Activated CD8-positive, alpha-beta T cell treated with anti-CD3 and anti-CD28 coated beads, Interleukin-2, amount 10 ng/mL, durations not matched to agents 7 days and 5 days (primary cell): ENCODE measurements around the gene CCL19. TPM values are rescaled to one million over a fixed set of nuclear protein-coding genes. Genes with fewer than 3 reads are reported as not detected.

ENCODE experiments used
- ATAC-seq: fragments of 150-1000 bp; cut with Tn5 transposase; one replicate; pipeline ENCODE4 v1.10.0; 2021; ENCODE audit warnings: moderate library complexity
- CTCF ChIA-PET: fragments of 350-600 bp; sonication (Branson Sonifier 250); formaldehyde crosslinking; loops from one replicate; lab custom pipeline; 2021; ENCODE audit warnings: antibody characterized with exemption; lab: Charles Lee
- POLR2A ChIA-PET: fragments of 350-600 bp; sonication (Branson Sonifier 250); formaldehyde crosslinking; loops from one replicate; lab custom pipeline; 2021; ENCODE audit warnings: antibody characterized with exemption; lab: Charles Lee
- DNase-seq: peaks from one replicate; pipeline ENCODE4 v3.0.0-alpha.2; 2020
- H3K27ac Mint-ChIP-seq: one replicate; pipeline ENCODE4 v1.8.0; 2021; ENCODE audit warnings: mild to moderate bottlenecking, mixed read lengths
- H3K27me3 Mint-ChIP-seq: one replicate; pipeline ENCODE4 v1.8.0; 2021; ENCODE audit warnings: low read depth, mixed read lengths
- H3K36me3 Mint-ChIP-seq: one replicate; pipeline ENCODE4 v1.8.0; 2021; ENCODE audit warnings: low read depth, mixed read lengths
- H3K4me1 Mint-ChIP-seq: one replicate; pipeline ENCODE4 v1.8.0; 2021; ENCODE audit warnings: low read depth, mixed read lengths
- H3K4me3 Mint-ChIP-seq: one replicate; pipeline ENCODE4 v1.8.0; 2021; ENCODE audit warnings: mild to moderate bottlenecking, mixed read lengths
- H3K9me3 Mint-ChIP-seq: one replicate; pipeline ENCODE4 v1.8.0; 2022; ENCODE audit warnings: mixed read lengths; ENCODE audit not compliant: insufficient read depth
- total RNA-seq, 2 experiments: library from RNA; stranded (reverse); gene quantifications; one replicate each; pipeline ENCODE4 v1.2.3, GENCODE V29; 2021

Gene CCL19
- total RNA-seq, 2 experiments from 2014 or later = not detected

DNA sequence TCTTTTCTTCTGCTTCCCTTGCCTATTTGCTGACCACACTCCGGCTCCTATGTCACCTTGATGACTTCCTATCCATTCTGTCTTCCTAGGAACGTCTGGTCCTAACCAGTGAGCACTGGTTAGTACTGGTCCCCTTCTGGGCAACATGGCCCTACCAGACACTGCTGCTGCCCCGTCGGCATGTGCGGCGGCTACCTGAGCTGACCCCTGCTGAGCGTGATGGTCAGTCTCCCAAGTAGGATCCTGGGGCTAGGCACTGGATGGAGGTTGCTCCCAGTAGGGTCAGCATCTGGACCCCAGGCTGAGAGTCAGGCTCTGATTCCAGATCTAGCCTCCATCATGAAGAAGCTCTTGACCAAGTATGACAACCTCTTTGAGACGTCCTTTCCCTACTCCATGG lies 42.4 kb downstream of the CCL19 start:
- peaks cover 28% of the 10 kb centered on the region for H3K36me3 Mint-ChIP-seq
- H3K27ac Mint-ChIP-seq = no peak overlapping the region
- peak overlapping the region; percentile 5 for H3K4me3 Mint-ChIP-seq
- ChIA-PET CTCF (interaction anchor here (1.6 to 6.9 kb wide), 3 partner anchors 14 to 54 kb away, joined by 4 to 156 read pairs (median 86); partner anchors contain the start of genes CCL27 and SIGMAR1), POLR2A (interaction anchor here (0.6 to 5.1 kb wide), 4 partner anchors 11 to 532 kb away, joined by 3 to 27 read pairs (median 4); partner anchors contain the start of gene DCTN3)
- no peaks in the 10 kb centered on the region for H3K9me3 Mint-ChIP-seq
- no peaks in the 10 kb centered on the region for H3K27me3 Mint-ChIP-seq
- DNase-seq (no peak), ATAC-seq (no peak)
- peaks cover 50% of the 10 kb centered on the region for H3K4me1 Mint-ChIP-seq

DNA sequence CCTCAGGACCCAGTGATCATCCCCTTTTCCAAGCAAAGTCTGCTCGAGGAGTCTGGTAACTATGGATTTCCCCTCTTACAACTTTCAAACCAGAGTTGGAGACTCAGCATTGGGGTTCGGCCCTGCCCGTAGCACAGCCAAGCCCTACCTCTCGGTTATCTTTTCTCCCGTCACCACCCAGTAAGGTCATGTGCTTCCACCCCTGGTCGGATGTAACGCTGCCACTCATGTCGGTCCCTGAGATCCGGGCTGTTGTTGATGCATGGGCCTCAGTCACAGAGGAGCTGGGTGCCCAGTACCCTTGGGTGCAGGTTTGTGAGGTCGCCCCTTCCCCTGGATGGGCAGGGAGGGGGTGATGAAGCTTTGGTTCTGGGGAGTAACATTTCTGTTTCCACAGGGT lies 43.4 kb downstream of the CCL19 start:
- H3K36me3 Mint-ChIP-seq = peaks cover 28% of the 10 kb centered on the region

DNA sequence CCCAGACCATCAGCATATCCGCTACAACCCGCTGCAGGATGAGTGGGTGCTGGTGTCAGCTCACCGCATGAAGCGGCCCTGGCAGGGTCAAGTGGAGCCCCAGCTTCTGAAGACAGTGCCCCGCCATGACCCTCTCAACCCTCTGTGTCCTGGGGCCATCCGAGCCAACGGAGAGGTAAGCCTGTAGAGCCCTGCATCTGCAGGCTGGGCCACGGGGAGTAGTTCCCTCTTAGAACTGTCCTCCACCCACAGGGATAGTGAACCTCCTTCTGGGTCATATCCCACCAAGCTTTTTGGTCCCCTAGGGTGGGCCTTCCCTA lies 44.0 kb downstream of the CCL19 start:
- DNase-seq = no peak
- Mint-ChIP-seq H3K27ac (peak overlapping the region; percentile 88), H3K4me1 (peaks cover 39% of the 10 kb centered on the region), H3K4me3 (peak overlapping the region; percentile 91), H3K27me3 (no peaks in the 10 kb centered on the region), H3K36me3 (peaks cover 28% of the 10 kb centered on the region), H3K9me3 (no peaks in the 10 kb centered on the region)
- POLR2A ChIA-PET = interaction anchor here (1.1 to 5.1 kb wide), 7 partner anchors 9 to 27 kb away, joined by 4 to 45 read pairs (median 8); partner anchors contain the start of genes DCTN3 and SIGMAR1
- CTCF ChIA-PET = interaction anchor here (0.6 to 6.9 kb wide), 12 partner anchors 9 to 468 kb away, joined by 3 to 156 read pairs (median 8); partner anchors contain the start of genes ATOSB, CCL27, DCTN3 and RPP25L
- ATAC-seq = no peak

More for the DNA sequence above, 43.4 kb downstream of the CCL19 start:
- H3K9me3 Mint-ChIP-seq = no peaks in the 10 kb centered on the region
- H3K27ac Mint-ChIP-seq = peak overlapping the region; percentile 88
- peak overlapping the region; percentile 91 for H3K4me3 Mint-ChIP-seq
- ATAC-seq (no peak), DNase-seq (no peak)
- no peaks in the 10 kb centered on the region for H3K27me3 Mint-ChIP-seq
- ChIA-PET POLR2A (interaction anchor here (1.6 to 5.1 kb wide), 6 partner anchors 9 to 27 kb away, joined by 3 to 45 read pairs (median 10); partner anchors contain the start of genes DCTN3 and SIGMAR1), CTCF (interaction anchor here (0.6 to 6.9 kb wide), 6 partner anchors 9 to 467 kb away, joined by 3 to 156 read pairs (median 16); partner anchors contain the start of genes ATOSB, CCL27 and SIGMAR1)
- H3K4me1 Mint-ChIP-seq = peaks cover 43% of the 10 kb centered on the region

DNA sequence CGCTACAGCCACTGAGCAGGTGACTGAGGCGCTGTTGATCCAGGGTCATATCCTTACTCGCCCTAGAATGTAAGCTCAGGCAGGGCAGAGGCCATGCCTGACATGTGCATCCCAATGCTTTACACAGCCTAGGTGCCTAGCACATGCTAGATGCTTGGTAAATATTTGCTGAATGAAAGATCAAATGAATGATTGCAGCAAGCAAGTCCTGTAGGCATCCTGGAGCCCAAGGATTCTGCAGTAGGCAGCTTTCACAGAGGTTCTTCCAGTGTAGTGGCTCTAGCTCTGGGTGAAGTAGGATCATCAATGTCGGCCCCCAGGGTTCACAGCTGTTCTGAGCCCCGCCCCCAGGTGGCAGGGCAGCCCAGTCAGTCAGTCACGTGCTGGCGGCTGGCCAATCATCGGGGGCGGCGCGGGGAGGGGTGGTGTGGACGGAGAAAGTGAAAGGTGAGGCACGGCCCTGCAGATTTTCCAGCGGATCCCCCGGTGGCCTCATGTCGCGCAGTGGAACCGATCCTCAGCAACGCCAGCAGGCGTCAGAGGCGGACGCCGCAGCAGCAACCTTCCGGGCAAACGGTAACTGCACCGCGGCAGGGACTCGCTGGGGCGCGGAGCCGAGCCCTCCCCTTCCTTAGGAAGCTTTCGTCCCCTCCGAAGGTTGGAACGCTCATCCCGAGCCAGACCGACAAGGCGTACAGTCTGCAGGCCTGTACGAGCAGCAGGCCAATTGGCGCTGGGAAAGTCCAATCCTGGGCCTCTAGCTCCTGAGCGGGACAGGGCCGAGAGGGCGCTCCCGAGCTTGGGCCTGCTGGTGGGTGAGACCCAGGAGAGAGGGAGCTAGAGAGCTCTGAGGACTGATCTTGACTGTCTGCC lies 44.6 kb downstream of the CCL19 start, which contains the start of gene GALT:
TSS of gene GALT (plus strand) at position 465 of the 873 bp plus-strand sequence. CDS start at position 495, 30 bp downstream.
- peak; percentile 90 for ATAC-seq
- CTCF ChIA-PET = interaction anchor here (0.6 to 6.9 kb wide), 13 partner anchors 10 to 468 kb away, joined by 3 to 156 read pairs (median 5); partner anchors contain the start of genes ATOSB, CCL27, DCTN3 and RPP25L
- no peaks in the 10 kb centered on the region for H3K27me3 Mint-ChIP-seq

DNA sequence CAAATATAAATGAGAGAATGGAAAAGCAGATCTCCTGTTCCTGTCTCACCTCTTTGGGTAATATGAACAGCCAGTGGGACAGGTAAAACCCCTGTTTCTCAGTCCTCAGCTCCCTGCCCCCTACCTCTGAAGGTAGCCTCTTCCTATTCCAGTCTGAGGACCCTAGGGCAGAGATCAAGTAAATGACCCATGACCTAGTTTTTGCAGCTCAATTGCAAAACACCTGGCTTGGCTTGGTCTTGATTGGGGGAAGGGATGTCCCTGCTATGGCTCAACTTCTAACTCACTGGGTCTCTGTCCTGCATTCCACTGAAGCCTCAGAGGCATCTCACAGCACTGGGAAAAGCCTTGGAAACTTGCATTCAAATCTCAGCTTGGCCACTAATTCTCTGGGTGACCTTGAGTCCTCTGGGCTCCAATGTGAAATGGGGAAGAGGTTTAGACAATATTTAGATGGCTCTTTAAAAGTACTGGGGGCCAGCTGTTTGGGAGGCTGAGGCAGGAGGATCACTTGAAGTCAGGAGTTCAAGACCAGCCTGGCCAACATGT lies 46.2 kb downstream of the CCL19 start:
- ChIA-PET POLR2A (interaction anchor here (1.1 to 5.1 kb wide), 2 partner anchors 11 to 25 kb away, joined by 3 to 27 read pairs; partner anchors contain the start of gene DCTN3), CTCF (interaction anchor here (0.8 to 6.9 kb wide), 6 partner anchors 10 to 58 kb away, joined by 3 to 156 read pairs (median 4); partner anchors contain the start of genes CCL27, RPP25L and SIGMAR1)
- H3K4me3 Mint-ChIP-seq = no peak overlapping the region
- no peaks in the 10 kb centered on the region for H3K27me3 Mint-ChIP-seq
- peaks cover 33% of the 10 kb centered on the region for H3K4me1 Mint-ChIP-seq
- no peaks in the 10 kb centered on the region for H3K9me3 Mint-ChIP-seq
- H3K27ac Mint-ChIP-seq = no peak overlapping the region
- DNase-seq (no peak), ATAC-seq (no peak)
- peaks cover 27% of the 10 kb centered on the region for H3K36me3 Mint-ChIP-seq

More for the DNA sequence above, 44.6 kb downstream of the CCL19 start, which contains the start of gene GALT:
- Mint-ChIP-seq H3K27ac (peak within 1 kb of the TSS; percentile 88), H3K4me1 (peaks cover 36% of the 10 kb centered on the region), H3K36me3 (peaks cover 28% of the 10 kb centered on the region), H3K4me3 (peak within 1 kb of the TSS; percentile 91), H3K9me3 (no peaks in the 10 kb centered on the region)
- peak; percentile 98 for DNase-seq
- POLR2A ChIA-PET = interaction anchor here (1.1 to 5.1 kb wide), 7 partner anchors 9 to 26 kb away, joined by 4 to 45 read pairs (median 8); partner anchors contain the start of genes DCTN3 and SIGMAR1

DNA sequence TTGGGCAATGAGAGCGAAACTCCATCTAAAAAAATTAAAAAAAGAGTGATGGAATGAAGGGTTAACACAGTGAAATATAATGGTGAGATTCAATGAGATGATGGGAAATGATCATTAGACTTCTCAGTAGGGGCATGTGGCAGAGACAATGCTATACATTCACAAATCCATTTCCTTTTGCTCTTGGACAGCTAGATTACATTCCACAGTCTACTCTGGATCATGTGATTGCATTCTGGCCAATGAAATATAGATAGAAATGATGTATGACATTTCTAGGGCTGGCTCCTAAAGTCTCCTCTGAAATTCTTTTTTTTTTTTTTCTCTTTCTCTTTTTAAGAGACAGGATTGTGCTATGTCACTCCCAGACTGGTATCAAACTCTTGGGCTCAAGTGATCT lies 48.4 kb downstream of the CCL19 start:
- H3K9me3 Mint-ChIP-seq = no peaks in the 10 kb centered on the region

More for the DNA sequence above, 48.4 kb downstream of the CCL19 start:
- peaks cover 8% of the 10 kb centered on the region for H3K36me3 Mint-ChIP-seq
- ATAC-seq (no peak), DNase-seq (no peak)
- H3K4me1 Mint-ChIP-seq = peaks cover 25% of the 10 kb centered on the region
- H3K4me3 Mint-ChIP-seq = no peak overlapping the region
- no peak overlapping the region for H3K27ac Mint-ChIP-seq
- ChIA-PET POLR2A (interaction anchor here (0.7 to 0.8 kb wide), 3 partner anchors 13 to 594 kb away, joined by 3 read pairs; partner anchors contain the start of genes DCTN3 and UBAP2), CTCF (interaction anchor here (0.8 to 6.9 kb wide), 3 partner anchors 8 to 25 kb away, joined by 3 to 156 read pairs (median 6); partner anchors contain the start of gene SIGMAR1)
- H3K27me3 Mint-ChIP-seq = no peaks in the 10 kb centered on the region

Other genes starting within 250 kb of the CCL19 start
- 1 to 10 TPM; 7.5 to 8.3 TPM for gene FAM219A, start 232.7 kb downstream of the CCL19 start, total RNA-seq
- gene DNAI1, start 232.5 kb downstream of the CCL19 start, total RNA-seq = not detected
- gene ENHO, start 168.3 kb downstream of the CCL19 start, total RNA-seq = not detected
- not detected for gene CNTFR, start 101.6 kb downstream of the CCL19 start, total RNA-seq
- 10 to 100 TPM; 23.2 to 26.4 TPM for gene RPP25L, start 79.2 kb downstream of the CCL19 start, total RNA-seq
- 100 to 1,000 TPM; 134 to 140 TPM for gene DCTN3, start 70.8 kb downstream of the CCL19 start, total RNA-seq
- under 1 TPM in 1 of 2 experiments, not detected in 1; 0.34 TPM for gene ARID3C, start 62.2 kb downstream of the CCL19 start, total RNA-seq
- gene SIGMAR1, start 53.5 kb downstream of the CCL19 start, total RNA-seq = 10 to 100 TPM; 66.7 to 66.9 TPM
- 10 to 100 TPM; 79.1 to 83.9 TPM for gene GALT, start 44.6 kb downstream of the CCL19 start, total RNA-seq
- 10 to 100 TPM; 33.0 to 38.8 TPM for gene IL11RA, start 39.1 kb downstream of the CCL19 start, total RNA-seq
- gene CCL27, start 28.6 kb downstream of the CCL19 start, total RNA-seq = not detected
- gene CCL21, start 18.9 kb upstream of the CCL19 start, total RNA-seq = not detected